HG03175 (cell line): Measurements from ENCODE around the gene HDAC9.

ENCODE experiments used
- ATAC-seq: cut with Tn5 transposase; IDR thresholded peaks from one replicate; pipeline ENCODE4 v1.9.1; 2021; ENCODE audit warnings: mild to moderate bottlenecking, moderate library complexity; ENCODE audit not compliant: unreplicated experiment

HDAC9 gene

GRCh38 chr7:18873734-18874336 is 378.3 kb downstream of the HDAC9 start:
- ATAC-seq = no peak

- no peak for ATAC-seq
Measured at GRCh38 chr7:18874880-18875279, 379.3 kb downstream of the HDAC9 start.

- no peak for ATAC-seq
Measured at GRCh38 chr7:18877874-18878273, 382.3 kb downstream of the HDAC9 start.

GRCh38 chr7:18886832-18887231 is 391.3 kb downstream of the HDAC9 start:
- no peak for ATAC-seq

GRCh38 chr7:18889436-18889835 is 393.9 kb downstream of the HDAC9 start:
- ATAC-seq = no peak

GRCh38 chr7:18890134-18890533 is 394.6 kb downstream of the HDAC9 start:
- ATAC-seq = no peak

- no peak for ATAC-seq
Measured at GRCh38 chr7:18890885-18891621, 395.5 kb downstream of the HDAC9 start.

- no peak for ATAC-seq
Measured at GRCh38 chr7:18893156-18893555, 397.6 kb downstream of the HDAC9 start.

- ATAC-seq = no peak
Measured at GRCh38 chr7:18894155-18894554, 398.6 kb downstream of the HDAC9 start.

- ATAC-seq = no peak
Measured at GRCh38 chr7:18895456-18895855, 399.9 kb downstream of the HDAC9 start.

GRCh38 chr7:18896343-18896975 is 400.9 kb downstream of the HDAC9 start:
- ATAC-seq = no peak

- ATAC-seq = no peak
Measured at GRCh38 chr7:18900236-18900635, 404.7 kb downstream of the HDAC9 start.

GRCh38 chr7:18900803-18901202 is 405.3 kb downstream of the HDAC9 start:
- ATAC-seq = no peak

- ATAC-seq = no peak
Measured at GRCh38 chr7:18901351-18901750, 405.8 kb downstream of the HDAC9 start.

- no peak for ATAC-seq
Measured at GRCh38 chr7:18901982-18902421, 406.5 kb downstream of the HDAC9 start.

GRCh38 chr7:18902892-18903291 is 407.3 kb downstream of the HDAC9 start:
- ATAC-seq = no peak

- ATAC-seq = no peak
Measured at GRCh38 chr7:18903695-18904094, 408.1 kb downstream of the HDAC9 start.

- ATAC-seq = no peak
Measured at GRCh38 chr7:18905316-18905943, 409.9 kb downstream of the HDAC9 start.

GRCh38 chr7:18906901-18907300 is 411.4 kb downstream of the HDAC9 start:
- ATAC-seq = no peak

- ATAC-seq = no peak
Measured at GRCh38 chr7:18913106-18913505, 417.6 kb downstream of the HDAC9 start.

GRCh38 chr7:18916826-18917225 is 421.3 kb downstream of the HDAC9 start:
- ATAC-seq = no peak

- no peak for ATAC-seq
Measured at GRCh38 chr7:18927134-18927533, 431.6 kb downstream of the HDAC9 start.
